ENCODE results near the gene EGLN2.
"Not testable (repeated sequence)": the region's sequence is repeated elsewhere in the genome, so short reads cannot be mapped to it uniquely, and the experiment has no call there.

EGLN2 gene

GRCh38 chr19:40819479-40820234 lies 20.7 kb downstream of the EGLN2 start:
- not testable (repeated sequence) for DNase-seq (ENCODE audit: low read depth)

GRCh38 chr19:40822161-40822560 lies 23.2 kb downstream of the EGLN2 start:
- DNase-seq (ENCODE audit: low read depth), result no peak

GRCh38 chr19:40822704-40823553 lies 23.9 kb downstream of the EGLN2 start:
- DNase-seq (ENCODE audit: low read depth), result not testable (repeated sequence)

GRCh38 chr19:40824916-40825315 lies 25.9 kb downstream of the EGLN2 start:
- DNase-seq (ENCODE audit: low read depth), result not testable (repeated sequence)

GRCh38 chr19:40825460-40826095 lies 26.6 kb downstream of the EGLN2 start:
- not testable (repeated sequence) for DNase-seq (ENCODE audit: low read depth)

- not testable (repeated sequence) for DNase-seq (ENCODE audit: low read depth)
These were observed 27.3 kb downstream of the EGLN2 start for GRCh38 chr19:40826312-40826698.

- not testable (repeated sequence) for DNase-seq (ENCODE audit: low read depth)
These were observed 27.9 kb downstream of the EGLN2 start for GRCh38 chr19:40826699-40827385.

- DNase-seq (ENCODE audit: low read depth), result no peak
These were observed 28.6 kb downstream of the EGLN2 start for GRCh38 chr19:40827386-40828247.

GRCh38 chr19:40829205-40829604 lies 30.2 kb downstream of the EGLN2 start:
- DNase-seq (ENCODE audit: low read depth), result no peak

GRCh38 chr19:40830741-40831140 lies 31.8 kb downstream of the EGLN2 start:
- DNase-seq (ENCODE audit: low read depth), result not testable (repeated sequence)

GRCh38 chr19:40831502-40832430 lies 32.8 kb downstream of the EGLN2 start:
- peak; percentile 99 for DNase-seq (ENCODE audit: low read depth)

GRCh38 chr19:40832431-40832790 lies 33.4 kb downstream of the EGLN2 start:
- DNase-seq (ENCODE audit: low read depth), result not testable (repeated sequence)

GRCh38 chr19:40833728-40834533 lies 34.9 kb downstream of the EGLN2 start:
- DNase-seq (ENCODE audit: low read depth), result not testable (repeated sequence)

- DNase-seq (ENCODE audit: low read depth), result no peak
These were observed 37.9 kb downstream of the EGLN2 start for GRCh38 chr19:40836754-40837429.

GRCh38 chr19:40838477-40838876 lies 39.5 kb downstream of the EGLN2 start:
- not testable (repeated sequence) for DNase-seq (ENCODE audit: low read depth)

GRCh38 chr19:40842012-40842411 lies 43.0 kb downstream of the EGLN2 start:
- DNase-seq (ENCODE audit: low read depth), result not testable (repeated sequence)

- not testable (repeated sequence) for DNase-seq (ENCODE audit: low read depth)
These were observed 44.1 kb downstream of the EGLN2 start for GRCh38 chr19:40842997-40843652.

GRCh38 chr19:40843653-40844052 lies 44.7 kb downstream of the EGLN2 start:
- DNase-seq (ENCODE audit: low read depth), result not testable (repeated sequence)
